BLaER1 (cell line): ENCODE measurements around the gene SPG11.
"Not testable (repeated sequence)": the region's sequence is repeated elsewhere in the genome, so short reads cannot be mapped to it uniquely, and the experiment has no call there.

Source experiments
- H3K27ac ChIP-seq: shearing (Covaris generic); formaldehyde crosslinking; 2 replicates; pipeline ENCODE4 v1.8.1; 2022
- H3K27me3 ChIP-seq: shearing (Covaris generic); formaldehyde crosslinking; 2 replicates; pipeline ENCODE4 v1.8.1; 2022
- H3K36me3 ChIP-seq: shearing (Covaris generic); formaldehyde crosslinking; 2 replicates; pipeline ENCODE4 v1.8.1; 2022
- H3K4me1 ChIP-seq: shearing (Covaris generic); formaldehyde crosslinking; 2 replicates; pipeline ENCODE4 v1.8.1; 2022
- H3K4me2 ChIP-seq: shearing (Covaris generic); formaldehyde crosslinking; 2 replicates; pipeline ENCODE4 v1.8.1; 2022
- H3K4me3 ChIP-seq: shearing (Covaris generic); formaldehyde crosslinking; 2 replicates; pipeline ENCODE4 v1.8.1; 2022
- H3K9ac ChIP-seq: shearing (Covaris generic); formaldehyde crosslinking; 2 replicates; pipeline ENCODE4 v1.8.1; 2022
- H3K9me3 ChIP-seq: shearing (Covaris generic); formaldehyde crosslinking; 2 replicates; pipeline ENCODE4 v1.8.1; 2022
- H4K20me1 ChIP-seq: shearing (Covaris generic); formaldehyde crosslinking; 2 replicates; pipeline ENCODE4 v1.8.1; 2022
- Cebpa-rat ChIP-seq: shearing (Covaris generic); IDR thresholded peaks from 2 replicates; pipeline ENCODE4 v1.8.1; 2022

Gene SPG11

DNA sequence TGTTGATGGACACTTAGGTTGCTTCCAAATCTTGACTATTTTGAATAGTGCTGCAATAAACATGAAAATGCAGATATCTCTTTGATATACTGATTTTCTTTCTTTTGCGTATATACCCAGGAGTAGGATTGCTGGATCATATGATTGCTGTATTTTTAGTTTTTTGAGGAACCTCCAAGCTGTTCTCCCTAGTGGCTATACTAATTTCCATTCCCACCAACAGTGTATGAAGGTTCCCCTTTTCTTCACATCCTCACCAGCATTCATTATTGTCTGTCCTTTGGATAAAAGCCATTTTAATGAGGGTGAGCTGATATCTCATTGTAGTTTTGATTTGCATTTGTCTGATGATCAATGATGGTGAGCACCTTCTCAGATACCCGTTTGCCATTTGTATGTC, 35.2 kb upstream of the SPG11 start:
- no peak for TF ChIP-seq Cebpa-rat
- Histone ChIP-seq H4K20me1 (no peaks in the 10 kb centered on the region), H3K4me3 (no peak overlapping the region), H3K9ac (no peak overlapping the region), H3K27ac (no peak overlapping the region), H3K27me3 (no peaks in the 10 kb centered on the region), H3K4me2 (no peak overlapping the region), H3K36me3 (no peaks in the 10 kb centered on the region), H3K9me3 (peaks cover 37% of the 10 kb centered on the region), H3K4me1 (no peaks in the 10 kb centered on the region)

DNA sequence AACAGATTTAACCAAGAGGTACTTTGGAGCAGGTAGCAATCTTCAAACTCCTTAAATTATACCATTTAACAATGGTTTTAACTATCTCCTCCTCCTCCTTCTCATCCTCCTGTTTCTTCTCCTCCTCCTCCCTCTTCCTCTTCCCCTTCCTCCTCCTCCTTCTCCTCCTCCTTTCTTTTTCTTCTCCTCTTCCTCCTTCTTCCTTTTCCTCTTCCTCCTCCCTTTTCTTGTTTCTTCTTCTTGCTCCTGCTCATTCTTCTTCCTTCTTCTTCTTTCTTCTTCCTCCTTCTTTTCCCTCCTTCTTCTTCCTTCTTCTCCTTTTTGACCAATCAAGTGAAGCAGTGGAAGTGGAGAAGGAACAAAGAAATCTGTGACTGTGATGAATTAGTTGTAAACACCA, 33.6 kb upstream of the SPG11 start:
- Histone ChIP-seq H3K27ac (no peak overlapping the region), H4K20me1 (no peaks in the 10 kb centered on the region), H3K36me3 (no peaks in the 10 kb centered on the region), H3K4me3 (no peak overlapping the region), H3K9me3 (peaks cover 28% of the 10 kb centered on the region), H3K27me3 (no peaks in the 10 kb centered on the region), H3K9ac (no peak overlapping the region), H3K4me2 (no peak overlapping the region), H3K4me1 (no peaks in the 10 kb centered on the region)
- no peak for TF ChIP-seq Cebpa-rat

DNA sequence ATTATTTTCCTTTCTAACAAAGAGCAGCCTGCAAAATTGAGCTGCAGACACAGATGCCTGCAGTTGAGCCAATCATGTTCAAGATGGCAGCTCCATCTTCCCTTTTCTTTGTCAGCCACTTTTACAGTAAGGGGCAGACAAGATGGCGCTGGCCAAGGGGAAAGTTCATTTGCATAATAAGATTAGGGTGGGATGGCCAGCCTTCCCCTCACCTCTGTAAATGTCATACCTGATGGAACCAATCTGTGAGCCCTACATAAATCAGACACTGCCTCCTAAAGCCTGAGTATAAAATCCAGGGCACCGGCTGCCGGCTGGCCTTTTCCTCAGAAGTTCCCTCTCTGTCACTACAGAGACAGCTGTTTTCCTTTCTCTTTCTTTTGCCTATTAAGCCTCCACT, 31.8 kb upstream of the SPG11 start:
- peaks cover 3% of the 10 kb centered on the region for H3K4me1 ChIP-seq
- no peak overlapping the region for H3K9ac ChIP-seq
- H3K4me3 ChIP-seq, result no peak overlapping the region
- no peak overlapping the region for H3K4me2 ChIP-seq
- TF ChIP-seq Cebpa-rat, result no peak
- peaks cover 10% of the 10 kb centered on the region for H3K9me3 ChIP-seq
- no peaks in the 10 kb centered on the region for H3K27me3 ChIP-seq
- no peaks in the 10 kb centered on the region for H4K20me1 ChIP-seq
- no peak overlapping the region for H3K27ac ChIP-seq
- no peaks in the 10 kb centered on the region for H3K36me3 ChIP-seq

DNA sequence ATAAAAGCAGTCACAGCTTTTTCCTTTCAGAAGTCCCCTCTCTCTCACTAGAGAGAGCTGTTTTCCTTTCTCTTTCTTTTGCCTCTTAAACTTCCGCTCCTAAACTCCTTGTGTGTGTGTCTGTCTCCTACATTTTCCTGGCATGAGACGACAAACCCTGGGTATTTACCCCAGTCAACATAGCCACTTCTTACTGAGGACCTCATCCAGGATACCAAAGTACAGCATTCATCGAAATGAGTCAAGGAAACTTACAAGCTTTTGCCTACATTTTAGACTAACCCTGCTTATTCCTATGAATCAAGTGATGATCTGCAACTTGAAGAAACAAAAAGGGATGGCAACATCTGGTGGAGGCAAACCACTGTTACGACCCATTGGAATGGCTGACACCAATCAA, 31.0 kb upstream of the SPG11 start:
- Histone ChIP-seq H4K20me1 (no peaks in the 10 kb centered on the region), H3K27me3 (no peaks in the 10 kb centered on the region), H3K4me1 (peaks cover 5% of the 10 kb centered on the region), H3K27ac (no peak overlapping the region), H3K4me2 (no peak overlapping the region), H3K36me3 (no peaks in the 10 kb centered on the region), H3K9me3 (peaks cover 4% of the 10 kb centered on the region), H3K9ac (no peak overlapping the region), H3K4me3 (no peak overlapping the region)
- TF ChIP-seq Cebpa-rat, result no peak

DNA sequence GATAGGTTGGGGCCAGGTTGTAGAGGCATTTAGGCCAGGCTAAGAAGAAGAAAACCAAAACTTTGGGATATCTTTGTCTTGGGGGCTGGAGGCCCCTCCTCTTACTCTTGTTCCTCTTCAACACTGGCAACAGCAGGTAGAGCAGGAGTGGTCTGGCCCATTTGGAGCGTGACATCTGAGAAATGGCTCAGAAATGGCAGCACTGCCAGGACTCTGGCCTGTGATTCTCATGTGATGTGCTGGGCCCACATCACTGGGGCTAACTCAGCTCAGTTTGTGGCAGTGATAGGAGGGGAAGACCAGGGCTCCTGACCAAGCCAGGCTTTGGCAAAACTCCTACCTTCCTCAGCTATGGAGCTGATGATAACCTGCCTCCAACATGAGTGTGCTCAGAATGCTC, 29.2 kb upstream of the SPG11 start:
- Histone ChIP-seq H3K36me3 (no peaks in the 10 kb centered on the region), H3K9me3 (peaks cover 8% of the 10 kb centered on the region; the same call in 1 of the 2 replicates), H3K27me3 (no peaks in the 10 kb centered on the region), H3K27ac (no peak overlapping the region), H3K4me1 (peaks cover 5% of the 10 kb centered on the region), H4K20me1 (no peaks in the 10 kb centered on the region), H3K4me3 (no peak overlapping the region), H3K9ac (no peak overlapping the region), H3K4me2 (no peak overlapping the region)
- TF ChIP-seq Cebpa-rat, result no peak

DNA sequence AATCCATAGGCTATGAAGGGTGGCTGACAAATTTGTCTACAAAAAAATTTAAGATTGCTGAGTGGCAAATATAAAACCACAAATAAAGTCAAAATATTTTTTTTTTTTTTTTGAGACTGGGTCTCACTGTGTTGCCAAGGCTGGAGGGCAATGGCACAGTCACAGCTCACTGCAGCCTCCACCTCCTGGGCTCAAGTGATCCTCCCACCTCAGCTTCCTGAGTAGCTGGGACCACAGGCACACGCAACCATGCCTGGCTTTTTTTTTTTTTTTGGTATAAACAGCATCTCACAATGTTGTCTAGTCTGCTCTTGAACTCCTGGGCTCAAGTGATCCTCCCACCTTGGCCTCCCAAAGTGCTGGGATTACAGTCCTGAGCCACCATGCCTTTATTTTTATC, 26.8 kb upstream of the SPG11 start:
- 0 out of 2 replicates have a peak overlapping the region, but pooled peaks have one; percentile 19 for H3K4me2 ChIP-seq

DNA sequence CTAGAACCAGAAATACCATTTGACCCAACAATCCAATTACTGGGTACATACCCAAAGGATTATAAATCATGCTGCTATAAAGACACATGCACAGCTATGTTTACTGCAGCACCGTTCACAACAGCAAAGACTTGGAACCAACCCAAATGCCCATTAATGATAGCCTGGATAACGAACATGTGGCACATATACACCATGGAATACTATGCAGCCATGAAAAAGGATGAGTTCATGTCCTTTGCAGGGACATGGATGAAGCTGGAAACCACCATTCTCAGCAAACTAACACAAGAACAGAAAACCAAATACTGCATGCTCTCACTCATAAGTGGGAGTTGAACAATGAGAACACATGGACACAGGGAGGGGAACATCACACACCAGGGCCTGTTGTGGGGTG, 25.9 kb upstream of the SPG11 start:
- H3K4me3 ChIP-seq, H3K9me3 ChIP-seq, H3K4me1 ChIP-seq, H3K9ac ChIP-seq, H3K36me3 ChIP-seq, H3K27ac ChIP-seq, H4K20me1 ChIP-seq, H3K27me3 ChIP-seq, H3K4me2 ChIP-seq: not testable (repeated sequence)

More for the DNA sequence above, 26.8 kb upstream of the SPG11 start:
- not testable (repeated sequence) for H3K27ac ChIP-seq, H3K9me3 ChIP-seq, H4K20me1 ChIP-seq, H3K36me3 ChIP-seq, H3K4me3 ChIP-seq, H3K4me1 ChIP-seq, H3K9ac ChIP-seq, H3K27me3 ChIP-seq

DNA sequence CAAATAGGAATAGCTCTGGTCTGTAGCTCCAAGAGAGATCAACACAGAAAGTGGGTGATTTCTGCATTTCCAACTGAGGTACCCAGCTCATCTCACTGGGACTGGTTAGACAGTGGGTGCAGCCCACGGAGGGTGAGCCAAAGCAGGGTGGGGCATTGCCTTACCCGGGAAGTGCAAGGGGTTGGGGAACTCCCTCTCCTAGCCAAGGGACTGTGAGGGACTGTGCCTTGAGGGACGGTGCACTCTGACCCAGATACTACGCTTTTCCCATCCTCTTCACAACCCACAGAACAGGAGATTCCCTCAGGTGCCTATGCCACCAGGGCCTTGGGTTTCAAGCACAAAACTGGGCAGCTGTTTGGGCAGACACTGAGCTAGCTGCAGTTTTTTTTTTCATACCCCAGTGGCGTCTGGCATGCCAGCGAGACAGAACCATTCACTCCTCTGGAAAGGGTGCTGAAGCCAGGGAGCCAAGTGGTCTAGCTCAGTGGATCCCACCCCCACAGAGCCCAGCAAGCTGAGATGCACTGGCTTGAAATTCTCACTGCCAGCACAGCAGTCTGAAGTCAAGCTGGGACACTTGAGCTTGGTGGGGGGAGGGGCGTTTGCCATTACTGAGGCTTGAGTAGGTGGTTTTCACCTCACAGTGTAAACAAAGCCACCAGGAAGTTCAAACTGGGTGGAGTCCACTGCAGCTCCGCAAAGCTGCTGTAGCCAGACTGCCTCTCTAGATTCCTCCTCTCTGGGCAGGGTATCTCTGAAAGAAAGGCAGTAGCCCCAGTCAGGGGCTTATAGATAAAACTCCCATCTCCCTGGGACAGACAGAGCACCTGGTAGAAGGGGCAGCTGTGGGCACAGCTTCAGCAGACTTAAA, 19.6 kb upstream of the SPG11 start:
- Histone ChIP-seq H3K4me2 (peak overlapping the region; percentile 33), H3K27ac (peak overlapping the region; percentile 53; the same call in 1 of the 2 replicates), H3K4me1 (peaks cover 12% of the 10 kb centered on the region; the same call in 1 of the 2 replicates)
- not testable (repeated sequence) for H3K9ac ChIP-seq, H3K9me3 ChIP-seq, H3K27me3 ChIP-seq, H4K20me1 ChIP-seq, H3K36me3 ChIP-seq, H3K4me3 ChIP-seq

DNA sequence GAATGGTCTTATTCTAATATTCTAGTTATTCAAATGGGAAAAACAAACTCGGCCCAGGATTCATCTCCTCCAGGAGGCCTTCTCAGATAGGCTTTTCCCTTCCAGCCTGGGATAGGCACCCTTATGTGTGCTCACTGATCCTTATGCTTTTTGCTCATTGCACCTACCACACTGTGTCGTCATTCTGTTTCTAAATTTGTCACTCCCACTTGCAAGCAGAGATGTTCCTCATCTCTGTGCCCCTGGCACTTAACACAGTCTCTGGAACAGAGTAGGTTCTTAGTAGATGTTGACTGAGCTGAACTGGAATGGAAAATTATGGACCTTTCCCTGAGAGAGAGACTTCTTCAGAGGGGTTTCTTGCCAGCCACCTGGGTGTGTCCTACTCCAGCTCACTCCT, 18.7 kb upstream of the SPG11 start:
- no peaks in the 10 kb centered on the region for H3K27me3 ChIP-seq
- no peaks in the 10 kb centered on the region for H4K20me1 ChIP-seq
- H3K9ac ChIP-seq, result no peak overlapping the region
- H3K9me3 ChIP-seq, result no peaks in the 10 kb centered on the region
- no peaks in the 10 kb centered on the region for H3K36me3 ChIP-seq
- H3K4me2 ChIP-seq, result no peak overlapping the region
- no peak for TF ChIP-seq Cebpa-rat
- H3K27ac ChIP-seq, result no peak overlapping the region
- peaks cover 20% of the 10 kb centered on the region for H3K4me1 ChIP-seq
- no peak overlapping the region for H3K4me3 ChIP-seq

DNA sequence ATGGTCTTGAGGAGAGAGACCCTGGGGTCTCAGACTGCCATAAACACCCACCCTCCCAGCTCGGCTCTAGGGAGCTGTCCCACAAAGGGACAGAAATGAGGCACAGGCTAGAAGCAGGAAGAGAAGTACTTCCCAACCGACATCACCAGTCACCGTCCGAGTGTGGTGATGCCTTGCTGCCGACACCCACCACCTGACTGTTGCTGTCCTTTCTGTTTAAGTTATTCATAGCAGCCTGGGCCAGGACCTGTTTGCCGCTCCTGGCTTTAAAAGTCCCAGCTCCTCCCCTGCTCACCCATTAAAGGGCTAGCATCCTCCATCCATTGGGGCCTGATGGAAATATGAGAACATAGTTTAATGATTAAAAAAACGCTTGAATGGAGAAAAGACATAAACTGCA, 13.2 kb upstream of the SPG11 start:
- Histone ChIP-seq H3K27ac (no peak overlapping the region), H4K20me1 (no peaks in the 10 kb centered on the region), H3K4me1 (peaks cover 14% of the 10 kb centered on the region), H3K36me3 (no peaks in the 10 kb centered on the region), H3K4me3 (no peak overlapping the region), H3K9me3 (no peaks in the 10 kb centered on the region), H3K9ac (no peak overlapping the region), H3K4me2 (no peak overlapping the region), H3K27me3 (no peaks in the 10 kb centered on the region)
- TF ChIP-seq Cebpa-rat, result no peak

DNA sequence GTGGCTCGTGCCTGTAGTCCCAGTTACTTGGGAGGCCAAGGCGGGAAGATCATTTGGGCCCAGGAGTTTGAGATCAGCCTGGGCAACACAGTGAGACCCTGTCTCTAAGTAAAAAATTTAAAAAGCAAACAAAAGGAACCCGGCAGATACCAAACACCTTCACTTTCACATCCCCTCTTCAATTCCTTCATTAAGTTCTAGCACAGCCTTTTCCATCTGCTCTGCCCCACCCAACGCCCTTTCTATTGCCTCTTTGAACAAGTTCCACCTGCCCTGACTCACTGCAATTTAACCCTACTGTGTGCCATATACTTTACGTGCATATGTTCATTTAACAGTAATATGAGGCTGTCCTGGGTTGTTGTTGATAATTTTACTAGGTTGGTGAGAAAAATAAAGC, 12.4 kb upstream of the SPG11 start:
- Histone ChIP-seq H3K9ac (no peak overlapping the region), H3K27ac (no peak overlapping the region), H3K27me3 (no peaks in the 10 kb centered on the region), H3K36me3 (no peaks in the 10 kb centered on the region), H3K4me3 (no peak overlapping the region), H3K9me3 (no peaks in the 10 kb centered on the region), H3K4me1 (peaks cover 14% of the 10 kb centered on the region), H3K4me2 (no peak overlapping the region), H4K20me1 (no peaks in the 10 kb centered on the region)
- TF ChIP-seq Cebpa-rat, result no peak
